ENCODE data around the gene RPL14. TPM values are rescaled to one million over a fixed set of nuclear protein-coding genes. Genes with fewer than 3 reads are reported as not detected.

The RPL14 gene
- total RNA-seq, 2 experiments from 2014 or later = 1,755 to 2,066 TPM

DNA sequence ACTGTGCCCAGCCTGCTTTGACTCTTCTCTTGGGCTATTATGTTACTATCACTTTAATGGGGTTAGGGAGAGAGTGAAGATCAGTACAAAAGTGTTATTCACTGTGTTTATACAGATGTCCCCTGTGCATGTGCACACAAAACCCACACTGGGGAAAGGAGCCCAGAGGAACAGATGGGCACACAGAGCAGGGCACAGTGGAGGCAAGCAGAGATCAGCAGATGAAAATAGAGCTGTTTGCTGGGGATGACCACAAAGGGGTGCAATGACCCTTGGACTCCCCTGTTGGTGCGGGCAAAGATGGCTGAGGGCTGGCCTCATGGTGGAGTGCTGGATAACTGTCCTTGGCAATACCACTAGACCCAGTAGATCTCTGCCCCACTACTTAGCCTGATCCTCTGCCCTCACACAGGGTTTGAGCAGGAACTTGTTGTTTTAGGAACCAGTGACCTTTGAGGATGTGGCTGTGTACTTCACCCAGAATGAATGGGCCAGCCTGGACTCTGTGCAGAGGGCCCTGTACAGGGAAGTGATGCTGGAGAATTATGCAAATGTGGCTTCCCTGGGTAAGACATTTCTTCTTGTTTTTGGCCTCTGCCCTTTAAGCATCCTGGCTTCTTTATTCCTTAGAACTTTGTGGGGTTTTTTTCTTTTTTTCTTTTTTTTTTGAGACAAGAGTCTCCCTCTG is 54.0 kb downstream of the RPL14 start:
- Mint-ChIP-seq H3K9me3 (ENCODE audit: low read depth) (no peaks in the 10 kb centered on the region), H3K4me3 (no peak overlapping the region), H3K4me1 (peaks cover 17% of the 10 kb centered on the region), H3K27ac (no peak overlapping the region), H3K36me3 (peaks cover 48% of the 10 kb centered on the region), H3K27me3 (no peaks in the 10 kb centered on the region)
- ATAC-seq (no peak), DNase-seq (no peak)
- CTCF ChIA-PET = no interaction called here

DNA sequence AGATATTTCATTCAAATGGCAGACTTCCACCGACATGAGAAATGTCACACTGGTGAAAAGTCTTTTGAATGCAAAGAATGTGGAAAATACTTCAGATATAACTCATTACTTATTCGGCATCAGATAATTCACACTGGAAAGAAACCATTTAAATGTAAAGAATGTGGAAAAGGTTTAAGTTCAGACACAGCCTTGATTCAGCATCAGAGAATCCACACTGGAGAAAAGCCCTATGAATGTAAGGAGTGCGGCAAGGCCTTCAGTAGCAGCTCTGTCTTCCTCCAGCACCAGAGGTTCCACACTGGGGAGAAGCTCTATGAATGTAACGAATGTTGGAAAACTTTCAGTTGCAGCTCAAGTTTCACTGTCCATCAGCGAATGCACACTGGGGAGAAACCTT is 59.1 kb downstream of the RPL14 start:
- Mint-ChIP-seq H3K9me3 (ENCODE audit: low read depth) (no peaks in the 10 kb centered on the region), H3K4me3 (no peak overlapping the region), H3K4me1 (no peaks in the 10 kb centered on the region), H3K27ac (no peak overlapping the region), H3K36me3 (peaks cover 27% of the 10 kb centered on the region), H3K27me3 (no peaks in the 10 kb centered on the region)
- ATAC-seq = no peak
- no peak for DNase-seq
- CTCF ChIA-PET = no interaction called here

DNA sequence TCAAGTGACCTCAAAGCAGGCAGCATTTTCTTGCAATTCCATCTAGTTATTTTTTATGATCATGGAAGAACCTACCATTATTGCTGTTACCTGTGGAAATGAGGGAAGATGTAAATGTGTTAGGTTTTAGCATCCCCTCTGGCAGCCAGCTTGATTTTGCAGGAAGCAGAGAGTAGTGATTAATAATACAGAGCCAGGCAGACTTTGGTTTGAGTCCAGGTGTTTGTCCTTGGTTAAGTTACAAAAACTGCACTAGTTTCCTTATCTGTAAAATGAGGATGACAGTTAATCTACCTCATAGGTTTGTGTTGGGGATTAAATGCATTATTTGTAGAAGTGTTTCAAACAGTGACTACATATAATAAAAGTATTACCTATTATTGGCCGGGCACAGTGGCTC is 60.9 kb downstream of the RPL14 start:
- CTCF ChIA-PET = no interaction called here
- no peaks in the 10 kb centered on the region for H3K27me3 Mint-ChIP-seq
- H3K4me3 Mint-ChIP-seq = no peak overlapping the region
- peaks cover 22% of the 10 kb centered on the region for H3K36me3 Mint-ChIP-seq
- H3K4me1 Mint-ChIP-seq = no peaks in the 10 kb centered on the region
- no peaks in the 10 kb centered on the region for H3K9me3 Mint-ChIP-seq (ENCODE audit: low read depth)
- H3K27ac Mint-ChIP-seq = no peak overlapping the region
- ATAC-seq (no peak), DNase-seq (no peak)

Other genes starting within 250 kb of the RPL14 start
- gene EIF1B, start 147.6 kb upstream of the RPL14 start, total RNA-seq = 10 to 100 TPM; 33.9 to 41.5 TPM
- not detected for gene ENTPD3, start 70.2 kb upstream of the RPL14 start, total RNA-seq
- gene ZNF619, start 19.8 kb downstream of the RPL14 start, total RNA-seq = 10 to 100 TPM; 10.1 to 11.0 TPM
- 1 to 10 TPM; 5.7 to 8.3 TPM for gene ZNF620, start 48.7 kb downstream of the RPL14 start, total RNA-seq
- gene ZNF621, start 67.6 kb downstream of the RPL14 start, total RNA-seq = 10 to 100 TPM; 23.1 to 25.3 TPM